H9 (cell line): ENCODE results near the gene EDARADD. TPM values are rescaled to one million over a fixed set of nuclear protein-coding genes. Genes with fewer than 3 reads are reported as not detected.

Source experiments
- DNase-seq: peaks from one replicate; pipeline ENCODE4 v3.0.0-alpha.2; 2017
- H2AFZ ChIP-seq: one replicate; pipeline ENCODE4 v1.6.1; 2013; ENCODE audit warnings: mild to moderate bottlenecking, low read length, control low read depth, moderate library complexity
- H2AK5ac ChIP-seq: 2 replicates; pipeline ENCODE4 v1.6.1; 2013; ENCODE audit warnings: low read length, control low read depth, mixed read lengths; ENCODE audit not compliant: insufficient read length
- H2BK120ac ChIP-seq: one replicate; pipeline ENCODE4 v1.6.1; 2013; ENCODE audit warnings: low read depth, mild to moderate bottlenecking, low read length, control low read depth, inconsistent platforms; ENCODE audit not compliant: poor library complexity, severe bottlenecking
- H2BK12ac ChIP-seq: 2 replicates; pipeline ENCODE4 v1.6.1; 2013; ENCODE audit warnings: low read length, control low read depth, mixed read lengths, low read depth; ENCODE audit not compliant: insufficient read length
- H2BK15ac ChIP-seq: 2 replicates; pipeline ENCODE4 v1.6.1; 2013; ENCODE audit warnings: low read depth, low read length, control low read depth
- H2BK20ac ChIP-seq: one replicate; pipeline ENCODE4 v1.6.1; 2013; ENCODE audit warnings: low read depth, mild to moderate bottlenecking, low read length, control low read depth, inconsistent platforms; ENCODE audit not compliant: poor library complexity, severe bottlenecking
- H2BK5ac ChIP-seq: 2 replicates; pipeline ENCODE4 v1.6.1; 2013; ENCODE audit warnings: low read length, control low read depth, mixed read lengths; ENCODE audit not compliant: insufficient read length
- H3K14ac ChIP-seq: 2 replicates; pipeline ENCODE4 v1.6.1; 2013; ENCODE audit warnings: low read length, control low read depth; ENCODE audit not compliant: insufficient read depth
- H3K18ac ChIP-seq: 2 replicates; pipeline ENCODE4 v1.6.1; 2013; ENCODE audit warnings: low read depth, mild to moderate bottlenecking, mixed read lengths, low read length, control low read depth; ENCODE audit not compliant: insufficient read length
- H3K23ac ChIP-seq: 2 replicates; pipeline ENCODE4 v1.6.1; 2013; ENCODE audit warnings: low read length, control low read depth, mixed read lengths, low read depth; ENCODE audit not compliant: insufficient read length
- H3K23me2 ChIP-seq: 2 replicates; pipeline ENCODE4 v1.6.1; 2013; ENCODE audit warnings: low read depth, mild to moderate bottlenecking, mixed read lengths, low read length, control low read depth; ENCODE audit not compliant: insufficient read length, poor library complexity, severe bottlenecking
- H3K27ac ChIP-seq: 2 replicates; pipeline ENCODE4 v1.5.1; 2013; ENCODE audit warnings: low read length, control low read depth, mixed read lengths, low read depth; ENCODE audit not compliant: insufficient read length
- H3K27me3 ChIP-seq: 2 replicates; pipeline ENCODE4 v1.6.1; 2013; ENCODE audit warnings: low read length, control low read depth, inconsistent platforms; ENCODE audit not compliant: insufficient read depth
- H3K4ac ChIP-seq: 2 replicates; pipeline ENCODE4 v1.6.1; 2013; ENCODE audit warnings: low read depth, mild to moderate bottlenecking, control low read depth, inconsistent platforms, low read length, moderate library complexity
- H3K4me1 ChIP-seq: 2 replicates; pipeline ENCODE4 v1.6.1; 2013; ENCODE audit warnings: low read length, control low read depth, inconsistent platforms; ENCODE audit not compliant: insufficient read depth
- H3K4me2 ChIP-seq: 2 replicates; pipeline ENCODE4 v1.6.1; 2013; ENCODE audit warnings: low read length, control low read depth, mixed read lengths; ENCODE audit not compliant: insufficient read length, insufficient read depth
- H3K56ac ChIP-seq: 2 replicates; pipeline ENCODE4 v1.6.1; 2013; ENCODE audit warnings: low read depth, mild to moderate bottlenecking, mixed read lengths, low read length, control low read depth; ENCODE audit not compliant: insufficient read length
- H3K79me1 ChIP-seq: 2 replicates; pipeline ENCODE4 v1.6.1; 2013; ENCODE audit warnings: low read depth, mild to moderate bottlenecking, moderate library complexity, low read length, control low read depth, inconsistent platforms; ENCODE audit not compliant: insufficient read depth, poor library complexity, severe bottlenecking
- H3K79me2 ChIP-seq: 2 replicates; pipeline ENCODE4 v1.6.1; 2013; ENCODE audit warnings: low read length, control low read depth, inconsistent platforms; ENCODE audit not compliant: insufficient read depth
- H3K9ac ChIP-seq: 2 replicates; pipeline ENCODE4 v1.6.1; 2013; ENCODE audit warnings: low read length, control low read depth, mixed read lengths; ENCODE audit not compliant: insufficient read length; ENCODE audit errors: extremely low read depth
- H3K9me3 ChIP-seq: one replicate; pipeline ENCODE4 v1.6.1; 2013; ENCODE audit warnings: low read depth, low read length, inconsistent platforms; ENCODE audit not compliant: control insufficient read depth
- H3T11ph ChIP-seq: one replicate; pipeline ENCODE4 v1.6.1; 2013; ENCODE audit warnings: mild to moderate bottlenecking, low read length, control low read depth, inconsistent platforms
- H4K20me1 ChIP-seq: one replicate; pipeline ENCODE4 v1.6.1; 2013; ENCODE audit not compliant: control insufficient read depth, insufficient read length, insufficient read depth
- H4K5ac ChIP-seq: 2 replicates; pipeline ENCODE4 v1.6.1; 2013; ENCODE audit warnings: low read depth, mild to moderate bottlenecking, mixed read lengths, low read length, control low read depth; ENCODE audit not compliant: insufficient read length
- H4K8ac ChIP-seq: replicated peaks from 2 replicates; pipeline ENCODE4 v1.6.1; 2013; ENCODE audit warnings: low read length, control low read depth, mixed read lengths, low read depth; ENCODE audit not compliant: insufficient read length
- H4K91ac ChIP-seq: 2 replicates; pipeline ENCODE4 v1.6.1; 2013; ENCODE audit warnings: low read depth, mild to moderate bottlenecking, moderate library complexity, mixed read lengths, low read length, control low read depth; ENCODE audit not compliant: insufficient read length
- H3K27ac Mint-ChIP-seq, 3 experiments: 2 replicates in 2 of 3; 3 replicates in 1 of 3; pipeline ENCODE4 v1.8.0; 2020 to 2021; ENCODE audit warnings: mixed read lengths in 3 of 3, mild to moderate bottlenecking in 1 of 3, moderate library complexity in 1 of 3
- H3K27me3 Mint-ChIP-seq: 2 replicates; pipeline ENCODE4 v1.8.0; 2021; ENCODE audit warnings: low read depth, mild to moderate bottlenecking, moderate library complexity, mixed read lengths
- H3K36me3 Mint-ChIP-seq, 3 experiments: 2 replicates in 2 of 3; 3 replicates in 1 of 3; pipeline ENCODE4 v1.8.0; 2020 to 2021; ENCODE audit warnings: low read depth in 3 of 3, mixed read lengths in 3 of 3; ENCODE audit not compliant: insufficient read depth in 1 of 3
- H3K4me1 Mint-ChIP-seq, 2 experiments: 2 replicates each; pipeline ENCODE4 v1.8.0; 2020; ENCODE audit warnings: mixed read lengths in 2 of 2
- H3K4me3 Mint-ChIP-seq, 2 experiments: 2 replicates in 1 of 2; 3 replicates in 1 of 2; pipeline ENCODE4 v1.8.0; 2020 to 2021; ENCODE audit warnings: mild to moderate bottlenecking in 2 of 2, mixed read lengths in 2 of 2, moderate library complexity in 1 of 2
- H3K9me3 Mint-ChIP-seq, 2 experiments: 2 replicates in 1 of 2; 3 replicates in 1 of 2; pipeline ENCODE4 v1.8.0; 2020; ENCODE audit warnings: mild to moderate bottlenecking in 2 of 2, mixed read lengths in 2 of 2, moderate library complexity in 1 of 2
- WGBS: extraction: QIAGEN DNeasy Blood & Tissue Kit; methylation state at CpG from one replicate; pipeline ENCODE4 v1.1.7; 2013; ENCODE audit warnings: missing lambda C conversion rate, low lambda C conversion rate, mixed read lengths; ENCODE audit not compliant: insufficient read length; ENCODE audit errors: extremely low coverage; 5-methylcytosine and 5-hydroxymethylcytosine counted together
- total RNA-seq: library from RNA; stranded (reverse); gene quantifications from 2 replicates; pipeline ENCODE4 v1.2.1, GENCODE V29; 2021
- TF ChIP-seq, protein P1 (sequence below): fragments of 200-600 bp; sonication (generic); conservative IDR thresholded peaks from 3 replicates; pipeline ENCODE4 v1.8.0; 2021; ENCODE audit warnings: antibody characterized with exemption, mild to moderate bottlenecking

Gene EDARADD
- total RNA-seq, 1 experiment from 2014 or later, result 3.8 TPM

DNA sequence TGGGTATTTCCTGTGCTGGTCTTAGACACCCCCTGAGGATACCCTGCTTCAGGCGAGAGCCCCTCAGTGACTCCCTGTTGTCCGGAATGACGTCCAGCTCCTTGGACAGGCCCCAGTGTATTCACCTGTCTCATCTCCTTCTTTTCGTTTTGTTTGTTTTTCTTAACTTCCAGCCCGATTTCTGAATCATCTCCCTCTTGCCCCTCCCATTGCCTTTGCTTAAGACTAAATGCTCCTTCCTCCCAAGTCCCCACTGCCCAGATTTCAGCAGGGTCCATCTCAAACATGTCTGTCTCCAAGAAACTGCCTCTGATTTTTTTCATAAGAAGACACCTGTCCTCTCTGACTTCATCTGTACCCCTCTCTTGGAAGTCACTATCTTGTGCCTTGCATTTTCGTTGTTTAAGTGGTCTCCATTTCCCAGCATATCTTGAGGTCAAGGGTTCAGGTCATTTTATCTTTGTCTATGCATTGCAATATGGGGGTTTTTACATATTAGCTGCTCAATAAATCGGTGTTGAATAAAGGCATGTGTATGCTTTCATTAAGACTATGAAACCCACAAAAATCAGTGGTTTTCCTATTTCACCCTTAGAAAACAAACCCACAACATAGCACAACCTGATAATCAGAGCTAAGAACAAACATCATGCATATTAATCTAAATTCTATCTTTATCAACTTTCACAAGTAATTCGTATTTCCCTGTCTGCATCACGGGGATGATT is 71.3 kb downstream of the EDARADD start:
- Mint-ChIP-seq H3K27ac (no peak overlapping the region), H3K27me3 (no peaks in the 10 kb centered on the region; the same call in 1 of the 2 replicates), H3K9me3 (no peaks in the 10 kb centered on the region), H3K4me3 (no peak overlapping the region), H3K36me3 (no peaks in the 10 kb centered on the region), H3K4me1 (peaks cover 4 to 23% of the 10 kb centered on the region in 2 experiments)
- no peak overlapping the region for H3K4me2 ChIP-seq
- no peak overlapping the region for H3K9ac ChIP-seq
- H4K5ac ChIP-seq, result no peak overlapping the region
- H2BK120ac ChIP-seq, result no peak overlapping the region
- no peaks in the 10 kb centered on the region for H3K4me1 ChIP-seq
- H3K4ac ChIP-seq, result no peak overlapping the region
- H3K79me1 ChIP-seq, result no peaks in the 10 kb centered on the region
- H4K91ac ChIP-seq, result no peak overlapping the region
- no peak overlapping the region for H3K23ac ChIP-seq
- no CpG with 5 or more reads among the region's 9 CpGs for WGBS
- no peak overlapping the region for H4K8ac ChIP-seq
- no peaks in the 10 kb centered on the region for H3K79me2 ChIP-seq
- no peak overlapping the region for H2AFZ ChIP-seq
- no peak overlapping the region for H2AK5ac ChIP-seq
- H2BK20ac ChIP-seq, result no peak overlapping the region
- no peak overlapping the region for H2BK12ac ChIP-seq
- H2BK5ac ChIP-seq, result no peak overlapping the region
- no peak overlapping the region for H2BK15ac ChIP-seq
- no peak overlapping the region for H3K56ac ChIP-seq
- no peaks in the 10 kb centered on the region for H3K27me3 ChIP-seq
- no peak for DNase-seq
- no peak overlapping the region for H3K18ac ChIP-seq
- H3K9me3 ChIP-seq, result no peaks in the 10 kb centered on the region
- H4K20me1 ChIP-seq, result no peaks in the 10 kb centered on the region
- H3K23me2 ChIP-seq, result no peaks in the 10 kb centered on the region
- no peak overlapping the region for H3K14ac ChIP-seq
- TF ChIP-seq, protein P1, sequence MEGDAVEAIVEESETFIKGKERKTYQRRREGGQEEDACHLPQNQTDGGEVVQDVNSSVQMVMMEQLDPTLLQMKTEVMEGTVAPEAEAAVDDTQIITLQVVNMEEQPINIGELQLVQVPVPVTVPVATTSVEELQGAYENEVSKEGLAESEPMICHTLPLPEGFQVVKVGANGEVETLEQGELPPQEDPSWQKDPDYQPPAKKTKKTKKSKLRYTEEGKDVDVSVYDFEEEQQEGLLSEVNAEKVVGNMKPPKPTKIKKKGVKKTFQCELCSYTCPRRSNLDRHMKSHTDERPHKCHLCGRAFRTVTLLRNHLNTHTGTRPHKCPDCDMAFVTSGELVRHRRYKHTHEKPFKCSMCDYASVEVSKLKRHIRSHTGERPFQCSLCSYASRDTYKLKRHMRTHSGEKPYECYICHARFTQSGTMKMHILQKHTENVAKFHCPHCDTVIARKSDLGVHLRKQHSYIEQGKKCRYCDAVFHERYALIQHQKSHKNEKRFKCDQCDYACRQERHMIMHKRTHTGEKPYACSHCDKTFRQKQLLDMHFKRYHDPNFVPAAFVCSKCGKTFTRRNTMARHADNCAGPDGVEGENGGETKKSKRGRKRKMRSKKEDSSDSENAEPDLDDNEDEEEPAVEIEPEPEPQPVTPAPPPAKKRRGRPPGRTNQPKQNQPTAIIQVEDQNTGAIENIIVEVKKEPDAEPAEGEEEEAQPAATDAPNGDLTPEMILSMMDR, result no peak
- H3K27ac ChIP-seq, result no peak overlapping the region
- H3T11ph ChIP-seq, result no peak overlapping the region
